GM21390 (cell line): ENCODE measurements around the gene ALDOC.

Experiments
- ATAC-seq: cut with Tn5 transposase; IDR thresholded peaks from one replicate; pipeline ENCODE4 v1.9.1; 2021; ENCODE audit not compliant: unreplicated experiment

Gene ALDOC

DNA sequence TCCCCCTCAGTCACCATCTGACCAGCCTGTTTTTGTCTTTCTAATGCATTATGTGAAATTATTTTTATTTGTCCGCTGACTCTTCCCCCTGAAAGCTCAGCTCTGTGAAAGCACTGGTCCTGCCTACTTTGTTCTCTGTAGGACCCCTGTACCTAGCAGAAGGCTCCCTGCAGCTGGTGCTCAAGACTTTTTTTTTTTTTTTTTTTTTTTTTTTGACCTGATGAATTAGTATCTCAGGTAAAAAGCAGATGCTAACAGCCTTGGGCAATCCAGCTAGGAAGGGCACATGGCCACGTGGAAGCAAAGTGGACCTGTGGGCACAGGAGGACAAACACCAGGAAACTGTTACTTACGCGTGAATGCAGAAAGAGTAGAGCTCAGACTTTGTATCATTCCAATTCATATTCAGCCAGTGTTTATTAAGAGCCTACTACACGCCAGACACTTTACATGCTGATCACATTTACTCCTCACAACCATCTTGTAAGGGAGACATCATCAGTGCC, 23.6 kb downstream of the ALDOC start:
- ATAC-seq: no peak

DNA sequence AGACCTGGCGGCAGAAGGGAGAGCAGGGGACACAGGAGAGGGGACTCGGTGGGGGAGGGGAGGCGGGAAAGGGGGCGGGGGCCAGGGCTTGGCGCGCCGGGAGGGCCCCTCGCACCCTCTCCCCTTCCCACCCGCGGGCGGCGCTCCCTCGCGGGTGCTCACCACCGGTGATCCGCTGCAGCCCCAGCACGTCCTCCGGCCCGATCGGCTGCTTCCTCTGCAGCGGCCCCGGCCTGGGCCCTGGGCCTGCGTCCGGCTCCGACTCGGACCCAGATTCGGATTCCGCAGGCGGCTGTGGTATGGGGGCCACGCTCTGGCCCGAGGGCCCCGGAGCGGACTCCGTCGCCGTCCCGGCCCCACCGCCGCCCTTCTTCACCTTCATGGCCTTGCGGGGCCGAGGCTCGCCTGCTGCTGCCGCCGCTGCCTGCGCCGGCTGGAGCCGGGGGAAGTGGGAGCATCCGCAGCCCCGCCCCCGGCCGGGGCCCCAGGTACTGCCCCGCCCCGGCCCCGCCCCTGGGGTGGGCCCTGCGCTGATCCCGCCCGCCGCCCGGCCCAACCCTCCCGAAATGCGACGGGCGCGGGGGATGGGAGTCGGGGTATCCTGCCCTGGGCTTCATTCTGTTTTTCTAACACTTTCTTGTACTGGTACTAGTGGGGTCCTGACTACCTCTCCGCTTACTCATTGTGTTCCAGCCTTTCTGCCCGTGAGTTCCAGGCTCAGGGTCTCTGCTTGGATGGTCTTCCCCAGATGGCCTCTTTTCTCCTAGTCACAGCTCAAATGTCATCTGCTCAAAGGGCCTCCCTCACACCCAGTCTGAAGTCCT, 24.3 kb downstream of the ALDOC start, which contains the start of gene UNC119:
Gene UNC119 (minus strand): TSS at position 449 of the 824 bp plus-strand sequence. CDS start 67 bp downstream, at position 382.
- peak; percentile 56 for ATAC-seq

DNA sequence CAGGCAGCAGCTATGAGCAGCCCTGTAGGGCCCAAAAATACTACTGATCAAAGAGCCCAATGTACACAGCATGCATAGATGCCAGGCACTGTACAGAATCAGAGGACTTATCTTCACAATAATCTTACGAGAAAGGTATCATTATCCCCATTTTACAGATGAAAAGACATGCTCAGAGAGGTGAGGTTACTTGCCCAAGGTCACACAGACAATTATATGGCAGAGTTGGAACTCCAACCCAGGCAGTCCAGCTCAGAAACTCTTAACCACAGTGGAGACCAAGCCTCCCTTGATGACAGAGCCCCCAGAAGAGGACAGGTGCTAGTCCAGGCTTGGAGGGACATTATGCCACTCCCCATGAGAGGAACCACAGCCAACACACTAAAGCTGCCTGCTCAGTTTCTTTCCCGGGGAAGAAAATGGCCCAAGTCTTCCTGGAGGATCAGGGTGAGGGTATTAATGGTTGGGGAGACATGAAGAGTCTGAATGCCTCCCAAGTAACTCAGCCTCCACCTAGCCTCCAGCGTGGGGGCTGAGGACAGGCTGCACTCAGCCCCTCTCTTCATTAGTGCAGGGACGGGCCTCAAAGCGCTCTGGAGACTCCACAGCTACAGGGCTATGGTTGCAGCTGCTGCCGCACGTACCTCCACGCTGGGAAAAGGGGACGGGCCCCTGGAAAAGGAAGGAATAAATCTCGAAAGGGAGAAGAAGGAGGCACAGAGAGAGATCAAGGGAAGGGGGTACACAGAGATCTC, 25.1 kb downstream of the ALDOC start:
- no peak for ATAC-seq

DNA sequence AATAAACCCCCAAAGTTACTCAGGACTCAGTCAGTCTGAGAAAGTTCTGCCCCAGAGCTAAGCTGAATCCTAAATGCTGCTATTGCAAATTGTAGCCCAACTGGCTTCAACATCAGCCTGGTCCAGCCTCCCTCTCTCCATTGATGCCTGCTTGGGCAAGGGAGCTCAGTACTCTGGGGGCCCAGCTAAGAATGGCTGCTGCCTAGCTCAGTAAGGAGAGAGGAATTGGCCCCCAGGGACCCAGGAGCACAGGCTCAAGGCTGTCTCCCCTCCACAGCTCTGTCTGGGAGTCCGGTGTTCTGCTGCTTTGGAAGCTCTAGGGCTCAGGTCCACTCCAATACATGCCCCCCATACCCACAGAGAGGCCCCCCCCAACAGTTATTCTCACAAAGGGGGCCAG, 25.8 kb downstream of the ALDOC start:
- ATAC-seq: no peak

DNA sequence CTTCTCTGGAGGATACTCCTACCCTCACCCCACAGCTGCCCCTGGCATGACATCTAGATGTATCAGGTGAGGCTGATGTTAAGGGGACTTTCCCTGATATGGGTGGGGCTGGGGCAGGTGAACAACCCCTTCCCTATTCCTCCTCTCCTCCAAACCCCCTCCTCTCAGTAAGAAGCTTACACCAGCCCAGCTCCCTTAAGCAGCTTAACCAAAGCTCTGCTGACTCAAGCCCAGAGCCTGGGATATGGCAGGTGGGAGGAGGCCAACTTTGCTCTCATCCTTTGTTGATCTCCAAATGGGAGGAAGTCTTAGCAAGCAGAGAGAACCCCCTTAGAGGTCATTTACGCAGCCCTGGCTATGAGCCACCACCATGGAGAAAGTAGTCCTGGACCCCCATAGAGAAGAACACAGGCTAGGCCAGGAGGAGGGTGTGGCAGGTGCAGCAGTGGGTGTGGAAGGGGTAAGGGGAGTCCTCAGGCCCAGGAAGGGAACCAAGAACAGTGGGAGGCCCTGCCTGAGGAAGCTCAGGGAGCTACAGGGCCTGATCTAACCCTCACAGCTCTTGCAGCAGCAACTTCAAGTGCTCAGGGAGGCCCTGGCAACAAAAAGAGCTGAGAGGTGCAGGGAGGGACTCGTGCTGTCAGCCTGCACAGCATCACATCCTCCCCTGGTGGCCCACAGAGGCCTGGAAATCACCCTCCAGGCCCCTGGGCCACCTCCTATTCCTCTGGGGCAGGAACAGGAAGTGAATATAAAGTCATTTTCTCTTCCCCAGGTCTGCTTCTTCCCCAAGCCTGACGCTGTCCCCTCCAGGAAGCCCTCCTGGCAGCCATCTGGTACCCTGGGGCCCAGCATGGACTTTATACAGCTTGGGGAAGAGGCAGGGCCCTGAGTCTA, 27.2 kb downstream of the ALDOC start:
- ATAC-seq: no peak

DNA sequence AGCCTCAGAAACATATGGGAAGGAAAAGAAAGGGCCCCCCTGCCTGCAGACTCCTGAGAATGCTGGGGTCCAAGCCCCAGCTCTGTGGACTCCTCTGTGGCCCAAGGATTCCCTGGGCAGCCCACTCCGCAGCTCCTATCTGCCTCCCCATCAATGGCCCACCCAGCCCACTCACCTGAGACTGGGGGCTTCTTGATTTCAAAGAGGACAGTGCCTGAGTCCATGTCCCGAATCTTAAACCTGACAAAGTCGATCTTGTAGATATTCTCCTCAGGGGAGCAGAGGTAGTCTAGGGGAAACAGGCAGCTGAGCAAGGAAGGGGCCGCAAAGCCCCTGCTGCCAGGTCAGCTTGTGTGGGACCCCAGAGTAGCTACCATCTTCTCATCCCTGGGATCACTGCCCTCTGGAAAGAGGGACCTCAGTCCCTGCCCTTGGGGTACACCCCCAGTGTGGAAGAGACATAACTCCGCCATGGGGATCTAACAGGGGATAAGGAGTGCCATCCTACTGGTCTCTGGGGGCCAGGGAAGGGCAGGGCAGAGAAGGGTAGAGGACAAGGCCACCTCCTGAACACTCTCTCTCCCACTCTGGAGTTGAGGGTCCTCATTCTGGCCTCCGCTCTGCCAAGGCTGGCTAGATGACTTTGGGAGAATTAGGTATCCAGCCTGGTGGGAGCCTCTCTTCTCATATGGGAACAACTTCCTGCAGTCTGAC, 28.1 kb downstream of the ALDOC start:
- ATAC-seq: no peak

DNA sequence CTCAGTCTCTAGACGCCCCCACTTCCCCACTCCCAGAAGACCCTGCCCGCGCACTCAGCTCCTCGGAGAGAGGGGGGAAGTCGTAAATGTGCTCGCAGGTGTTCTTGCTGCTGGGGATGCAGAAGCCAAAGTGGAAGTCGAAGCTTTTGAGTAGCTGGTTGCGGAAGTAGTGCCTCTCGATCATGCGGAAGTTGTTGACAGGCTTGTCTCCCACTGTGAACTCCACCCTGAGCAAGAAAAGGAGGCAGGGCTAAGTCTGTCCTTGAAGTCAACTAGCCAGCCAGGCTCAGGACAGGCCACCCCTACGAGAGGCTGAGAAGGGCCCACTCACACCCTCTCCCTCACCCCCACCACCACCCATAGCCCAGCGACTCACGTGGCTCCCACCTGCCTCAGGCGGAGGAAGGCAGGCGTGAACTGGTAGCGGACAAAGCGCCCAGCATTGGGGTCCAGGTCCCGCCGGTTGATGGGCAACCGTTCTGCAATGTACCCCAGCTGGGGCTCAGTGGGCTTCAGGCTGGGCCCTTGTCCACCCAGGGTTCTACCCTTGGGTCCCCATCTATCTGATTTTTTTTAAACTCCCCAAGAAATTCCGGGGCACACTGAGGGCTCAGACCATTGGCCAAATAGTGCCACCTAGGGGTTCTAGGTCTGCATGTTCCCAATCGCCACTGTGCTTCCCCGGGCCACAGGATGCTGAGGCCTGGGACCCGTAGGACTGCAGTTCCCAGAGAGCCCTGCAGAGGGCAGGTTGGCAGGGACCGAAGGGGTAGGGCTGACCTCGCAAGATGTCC, 28.9 kb downstream of the ALDOC start:
- no peak for ATAC-seq

DNA sequence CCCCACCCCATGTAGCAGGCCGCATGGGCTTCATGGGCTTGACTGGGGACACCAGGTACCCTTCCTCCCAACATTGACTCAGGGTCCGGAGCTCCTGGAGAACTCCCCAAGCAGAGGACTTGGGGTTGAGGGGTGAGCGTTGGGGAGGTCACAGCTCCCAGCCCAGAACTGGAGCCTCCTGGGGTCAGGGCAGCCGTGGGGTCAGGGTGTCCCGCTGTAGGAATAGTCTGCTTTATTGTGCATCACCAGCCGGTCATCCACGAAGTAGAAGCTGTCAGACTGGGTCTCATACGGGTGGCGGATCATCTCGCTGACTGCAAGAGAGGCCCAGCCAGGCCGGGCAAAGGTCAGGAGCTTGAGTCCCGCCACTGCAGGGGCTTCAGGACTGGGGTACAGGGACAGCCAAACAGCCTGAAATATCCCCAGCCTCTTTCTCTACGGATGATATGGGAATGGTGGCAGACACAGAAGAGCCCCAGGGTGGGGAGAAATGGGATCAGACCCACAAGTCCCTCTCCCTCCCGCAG, 29.5 kb downstream of the ALDOC start:
- no peak for ATAC-seq

DNA sequence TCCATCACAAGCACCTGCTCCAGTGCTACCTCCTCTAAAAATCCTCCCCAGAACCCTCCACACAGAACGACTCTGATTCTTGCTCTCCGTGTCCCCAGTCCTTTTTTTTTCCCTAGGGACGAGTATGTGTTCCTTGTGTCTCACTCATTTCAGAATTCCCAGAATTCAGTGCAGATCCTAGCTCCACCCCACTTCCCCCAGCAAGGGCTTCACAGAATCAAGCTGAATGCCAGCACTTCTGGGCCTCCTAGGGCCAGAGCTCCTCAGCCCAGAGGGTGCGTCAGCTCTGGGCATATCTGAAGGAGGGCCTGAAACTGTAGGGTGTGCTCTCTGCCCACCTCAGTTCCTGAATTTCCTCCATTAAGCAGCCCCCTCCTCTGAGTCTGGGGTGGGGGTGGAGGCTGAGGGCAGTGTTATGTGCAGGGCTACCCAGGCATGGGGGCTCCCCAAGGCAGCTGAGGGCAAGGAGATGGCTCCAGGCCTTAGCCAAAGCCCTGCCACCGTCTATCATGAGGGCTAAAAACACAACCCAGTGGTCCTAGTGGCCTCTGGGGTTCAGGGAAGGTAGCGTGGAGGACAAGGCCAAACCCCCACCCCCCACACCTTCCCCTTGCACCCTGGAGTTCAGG, 30.8 kb downstream of the ALDOC start:
- no peak for ATAC-seq

DNA sequence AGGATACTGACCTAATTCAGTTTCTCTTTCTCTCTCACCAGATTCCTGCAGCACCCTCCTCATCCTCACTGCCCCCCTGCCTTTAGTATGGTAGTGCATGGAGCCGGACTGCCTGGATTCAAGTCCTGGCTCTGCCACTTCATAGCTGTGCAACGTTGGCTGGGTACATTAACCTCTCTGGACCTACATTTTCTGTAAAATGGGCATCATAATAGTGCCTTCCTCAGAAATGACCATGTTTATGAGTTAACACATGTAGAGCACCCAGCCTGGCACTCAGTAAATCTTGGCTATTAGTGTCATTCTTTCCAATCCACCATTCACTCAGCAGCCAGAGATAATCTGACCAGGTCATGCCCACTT, 31.6 kb downstream of the ALDOC start:
- ATAC-seq: no peak

DNA sequence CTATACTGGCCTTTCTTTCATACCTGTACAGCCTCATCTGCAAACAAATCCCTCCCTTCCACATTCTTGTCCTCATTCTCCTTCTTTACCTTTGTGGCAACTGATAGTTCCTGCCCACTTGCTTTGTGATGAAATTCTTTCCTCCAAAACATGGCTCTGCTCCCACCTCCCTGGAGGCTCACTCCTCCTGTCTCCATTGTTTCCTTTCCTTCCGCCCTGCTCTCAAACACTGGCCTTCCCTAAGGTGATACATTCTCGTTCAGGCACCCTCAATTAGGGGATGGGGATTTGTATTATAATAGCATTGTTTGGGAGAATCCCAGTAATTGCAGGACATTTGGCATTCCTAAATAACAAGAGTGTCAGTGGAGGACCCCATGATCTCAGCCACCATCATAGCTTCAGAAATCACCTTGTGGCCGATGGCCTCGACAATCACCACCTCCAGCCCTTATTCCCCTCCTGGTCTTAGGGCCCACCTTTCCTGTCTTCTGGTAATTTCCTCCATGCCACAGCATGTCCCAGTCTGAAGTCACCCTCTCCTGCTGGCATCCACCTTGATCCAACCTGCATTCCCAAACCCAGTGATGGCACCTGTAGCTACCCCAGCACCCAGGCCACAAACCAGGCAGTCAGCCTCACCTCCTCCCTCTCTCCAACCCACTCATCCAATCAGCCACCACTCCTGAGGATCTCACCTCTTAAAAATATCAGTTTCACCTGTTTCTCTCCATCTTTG, 32.1 kb downstream of the ALDOC start:
- ATAC-seq: no peak

DNA sequence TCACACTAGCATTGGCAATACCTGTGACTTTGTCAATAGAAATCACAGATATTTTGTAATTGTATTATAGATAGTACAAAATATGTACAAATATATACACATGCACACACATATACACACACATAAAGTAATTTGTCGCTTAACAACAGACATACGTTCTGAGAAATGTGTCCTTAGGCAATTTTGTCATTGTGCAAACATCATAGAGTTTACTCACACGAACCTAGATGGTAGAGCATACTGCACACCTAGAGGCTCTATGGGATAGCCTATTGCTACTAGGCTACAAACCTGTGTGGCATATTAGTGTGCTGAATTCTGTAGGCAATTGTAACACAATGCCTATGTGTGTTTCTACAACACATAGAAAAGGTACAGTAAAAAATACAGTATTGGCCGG, 35.3 kb downstream of the ALDOC start:
- ATAC-seq: no peak

DNA sequence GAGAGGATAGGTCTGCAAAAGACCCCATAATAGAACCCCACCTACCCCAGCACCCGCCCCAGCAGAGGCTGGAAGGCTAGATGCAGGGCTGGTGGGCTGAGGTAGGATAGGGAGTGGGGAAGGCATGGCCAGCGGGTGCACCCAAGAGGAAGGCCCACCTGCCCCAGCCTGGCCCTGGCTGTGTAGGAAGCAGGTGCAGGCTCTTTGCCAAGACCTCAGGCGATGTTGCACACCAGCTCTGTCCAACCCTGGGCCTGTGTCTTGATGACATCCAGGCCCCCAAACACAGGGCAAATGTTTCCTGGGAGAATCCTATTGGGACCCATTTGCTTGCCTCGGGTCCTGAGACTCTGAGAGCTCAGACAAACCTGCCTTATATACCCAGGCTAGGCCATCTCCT, 36.5 kb downstream of the ALDOC start:
- ATAC-seq: no peak

DNA sequence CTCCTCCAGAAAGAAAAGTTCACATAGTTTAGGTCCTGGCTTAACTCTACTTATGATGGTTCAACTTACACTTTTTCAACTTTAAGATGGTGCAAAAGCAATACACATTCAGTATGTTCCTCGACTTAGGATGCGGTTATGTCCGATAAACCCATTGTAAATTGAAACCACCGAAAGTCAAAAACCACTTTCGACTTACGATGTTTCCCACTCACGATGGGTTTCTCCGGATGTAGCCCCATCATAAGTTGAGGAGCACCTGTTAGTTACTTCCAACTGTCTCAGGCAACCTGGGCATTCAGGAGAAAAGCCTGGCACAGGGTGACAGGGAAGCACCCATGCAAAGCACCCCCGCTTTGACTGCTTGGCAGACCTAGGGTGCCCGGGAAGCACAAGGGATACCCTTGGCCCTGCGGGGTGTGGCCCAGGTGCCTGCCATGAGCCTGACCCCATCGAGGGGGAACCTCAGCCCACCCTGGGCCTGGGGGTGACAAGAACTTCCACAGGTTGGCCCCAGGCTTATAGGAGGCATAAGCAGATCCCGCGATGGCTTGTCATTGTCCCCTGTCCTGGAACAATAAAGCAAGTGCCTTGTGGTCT, 38.3 kb downstream of the ALDOC start:
- no peak for ATAC-seq

DNA sequence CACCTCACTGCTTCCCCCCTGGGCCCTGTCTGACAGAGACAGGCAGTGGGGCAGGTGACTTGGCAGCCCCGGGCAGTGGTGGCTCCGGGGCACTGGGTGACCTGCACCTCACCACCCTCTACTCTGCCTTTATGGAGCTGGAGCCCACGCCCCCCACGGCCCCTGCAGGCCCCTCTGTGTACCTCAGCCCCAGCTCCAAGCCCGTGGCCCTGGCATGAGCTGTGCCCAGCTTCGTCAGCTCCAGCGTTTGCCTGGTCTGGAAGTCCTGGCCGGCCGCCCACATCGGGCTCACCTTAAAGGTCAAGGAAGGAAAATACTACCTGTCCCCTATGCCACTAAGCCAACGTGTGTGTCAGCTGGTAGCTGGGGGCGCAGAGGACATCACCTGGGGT, 39.5 kb downstream of the ALDOC start:
- no peak for ATAC-seq

DNA sequence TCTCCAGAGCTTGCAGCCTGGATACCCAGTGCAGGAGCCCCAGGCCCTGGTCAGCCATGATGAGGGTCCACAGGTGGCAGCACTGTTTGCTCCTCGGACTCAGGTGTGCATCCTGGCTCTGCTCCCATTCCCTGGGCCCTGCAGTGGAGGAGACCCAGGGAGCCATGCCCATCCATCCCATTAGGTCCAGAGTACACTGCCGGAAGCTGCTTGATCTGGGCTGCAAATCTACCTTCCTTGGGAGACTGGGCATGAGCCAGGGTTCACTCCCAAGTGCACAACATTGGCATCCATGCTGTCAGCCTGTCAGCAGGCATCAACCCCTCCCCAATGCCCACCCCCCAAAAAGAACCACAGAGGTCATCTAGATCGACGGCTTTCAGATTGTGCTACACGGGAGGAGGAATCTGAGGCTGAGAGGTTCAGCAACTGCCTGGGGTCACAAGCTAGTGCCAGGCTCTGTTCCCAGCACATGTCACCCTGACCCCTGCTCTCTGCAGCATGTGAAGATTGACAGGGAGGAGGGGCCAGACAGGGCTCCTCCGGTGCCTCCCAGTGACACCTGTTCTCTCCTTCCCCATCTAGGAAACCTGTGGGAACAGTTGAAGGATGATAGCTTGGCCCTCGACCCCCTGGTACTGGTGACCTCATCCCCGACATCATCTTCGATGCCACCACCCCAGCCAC, 40.0 kb downstream of the ALDOC start:
- ATAC-seq: no peak

DNA sequence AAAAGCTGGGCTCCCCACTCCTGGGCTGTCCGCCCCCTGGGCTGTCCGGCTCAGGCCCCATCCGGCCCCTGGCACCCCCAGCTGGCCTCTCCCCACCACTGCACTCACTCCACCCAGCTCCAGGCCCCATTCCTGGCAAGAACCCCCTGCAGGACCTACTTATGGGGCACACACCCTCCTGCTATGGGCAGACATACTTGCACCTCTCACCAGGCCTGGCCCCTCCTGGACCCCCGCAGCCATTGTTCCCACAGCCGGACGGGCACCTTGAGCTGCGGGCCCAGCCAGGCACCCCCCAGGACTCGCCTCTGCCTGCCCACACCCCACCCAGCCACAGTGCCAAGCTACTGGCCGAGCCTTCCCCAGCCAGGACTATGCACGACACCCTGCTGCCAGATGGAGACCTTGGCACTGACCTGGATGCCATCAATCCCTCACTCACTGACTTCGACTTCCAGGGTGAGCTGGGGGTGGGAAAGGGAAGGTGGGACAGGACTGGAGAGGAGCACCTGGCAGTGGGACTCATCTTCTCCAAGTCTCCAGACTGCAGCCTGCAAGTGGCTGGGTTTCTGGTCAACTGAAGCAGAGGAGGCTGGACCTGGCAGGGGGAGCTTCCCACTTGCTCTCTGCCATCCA, 41.8 kb downstream of the ALDOC start:
- ATAC-seq: no peak
